ENCODE data around the gene DPM1.
"Not testable (repeated sequence)": the region's sequence is repeated elsewhere in the genome, so short reads cannot be mapped to it uniquely, and the experiment has no call there.

GRCh38 chr20:50978533-50978932 lies 20.2 kb upstream of the DPM1 start:
- not testable (repeated sequence) for TF ChIP-seq CTCF (IDR thresholded peaks at IDR 0.05; ENCODE audit: poor library complexity, severe bottlenecking); TAF1 (IDR thresholded peaks at IDR 0.05; ENCODE audit: low read depth); RAD21 (conservative IDR thresholded peaks at IDR 0.05)
